ENCODE measurements around the gene ICAM4.
"Not testable (repeated sequence)": the region's sequence is repeated elsewhere in the genome, so short reads cannot be mapped to it uniquely, and the experiment has no call there.

ICAM4 gene

DNA sequence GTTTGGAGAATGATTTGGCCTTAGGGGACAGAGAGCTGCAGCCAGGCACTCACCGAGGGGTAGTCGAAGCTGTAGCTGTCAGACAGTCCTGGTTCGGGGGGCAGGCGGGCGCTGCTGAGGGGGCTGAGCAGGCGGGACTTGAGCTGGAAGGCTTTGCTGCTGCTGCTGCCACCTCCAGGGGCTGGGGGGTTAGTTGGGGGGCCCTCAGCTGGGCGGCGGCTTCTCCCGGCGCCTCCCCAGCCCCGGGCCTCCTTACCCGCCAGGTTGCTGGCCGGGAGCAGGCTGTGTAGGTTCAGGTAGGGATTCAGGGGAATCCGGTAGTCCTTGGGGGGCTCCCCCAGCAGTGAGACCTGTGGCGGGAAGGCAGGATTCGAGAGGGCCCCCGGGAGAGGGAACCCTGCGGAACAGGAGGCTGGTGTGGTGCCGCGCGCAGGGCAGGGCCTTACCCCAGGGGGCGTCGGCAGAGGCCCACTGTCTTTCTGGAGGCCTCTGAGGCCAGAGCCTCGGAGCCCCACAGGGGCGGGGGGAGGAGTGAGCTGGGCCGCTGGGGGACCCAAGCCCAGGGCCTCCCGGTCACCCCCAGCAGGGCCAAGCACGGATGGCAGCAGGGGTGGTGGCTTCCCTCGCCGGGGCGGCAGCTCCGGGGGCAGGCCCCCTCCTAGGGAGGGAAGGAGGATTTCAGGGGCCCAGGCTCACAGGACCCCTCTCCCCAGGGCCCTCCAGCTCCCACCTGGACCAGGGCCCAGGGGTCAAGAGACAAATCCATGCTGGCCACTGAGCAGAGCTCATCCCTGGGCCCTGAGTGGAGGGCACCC, 34.1 kb downstream of the ICAM4 start:
- no peak for DNase-seq

DNA sequence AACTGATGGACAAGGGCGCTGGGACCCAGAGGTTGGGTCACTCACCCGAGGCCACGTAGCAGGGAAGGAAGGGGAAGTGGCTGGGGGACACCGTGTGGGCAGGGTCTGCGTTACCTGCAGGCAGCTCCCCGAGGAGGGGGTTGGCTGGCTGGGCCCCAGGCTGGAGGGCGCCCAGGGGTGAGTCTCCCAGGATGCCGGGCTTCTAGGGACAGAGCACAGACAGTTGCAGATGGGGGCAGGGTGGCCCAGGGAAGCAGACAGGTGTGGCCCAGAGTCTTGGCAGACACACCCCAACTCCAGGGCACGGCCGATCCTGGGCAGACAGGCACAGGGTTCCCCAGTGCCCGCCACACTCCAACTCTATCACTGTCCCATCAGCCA, 34.7 kb downstream of the ICAM4 start:
- no peak for DNase-seq

DNA sequence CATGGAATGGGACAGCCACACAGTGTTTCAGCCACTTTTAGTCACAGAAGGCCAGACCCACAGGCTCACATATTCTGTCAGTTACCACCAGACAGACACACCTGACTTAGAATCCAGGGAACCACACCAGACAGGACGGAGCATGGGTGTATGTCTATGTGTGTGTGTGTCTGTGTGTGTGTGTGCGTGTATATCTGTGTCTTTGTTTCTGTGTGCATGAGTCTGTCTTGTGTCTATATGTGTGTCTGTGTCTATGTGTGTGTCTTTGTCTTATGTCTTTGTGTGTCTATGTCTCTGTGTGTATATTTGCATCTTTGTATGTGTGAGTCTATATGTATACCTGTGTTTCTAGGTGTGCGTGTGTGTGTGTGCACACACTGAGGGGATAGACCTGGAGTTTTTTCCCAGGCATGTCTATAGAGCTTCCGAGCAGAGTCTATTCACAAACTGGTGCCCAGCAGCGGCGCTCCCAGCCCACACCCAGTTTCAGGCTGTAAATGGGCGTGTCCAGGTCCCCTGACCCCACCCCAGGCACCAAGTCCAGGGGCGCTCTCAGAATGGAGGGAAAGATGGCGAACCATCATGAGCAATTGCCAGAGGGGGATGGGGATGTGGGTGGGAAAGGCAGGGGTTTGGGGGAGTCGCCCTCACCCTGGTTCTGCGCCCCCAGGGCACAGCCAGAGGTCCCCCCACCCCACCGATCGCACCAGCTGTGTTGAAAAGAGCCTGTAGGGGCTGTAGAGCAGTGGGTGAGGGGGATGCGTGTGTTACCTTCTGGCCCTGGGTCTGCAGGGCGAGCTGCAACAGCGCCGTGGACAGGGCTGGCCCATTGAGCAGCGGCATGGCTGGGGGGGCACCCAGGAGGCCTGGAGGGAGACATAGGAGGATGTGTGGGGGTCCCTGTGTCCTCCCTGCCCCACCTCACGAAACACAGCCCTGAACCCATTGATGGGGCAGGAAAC, 35.4 kb downstream of the ICAM4 start:
- no peak for DNase-seq

DNA sequence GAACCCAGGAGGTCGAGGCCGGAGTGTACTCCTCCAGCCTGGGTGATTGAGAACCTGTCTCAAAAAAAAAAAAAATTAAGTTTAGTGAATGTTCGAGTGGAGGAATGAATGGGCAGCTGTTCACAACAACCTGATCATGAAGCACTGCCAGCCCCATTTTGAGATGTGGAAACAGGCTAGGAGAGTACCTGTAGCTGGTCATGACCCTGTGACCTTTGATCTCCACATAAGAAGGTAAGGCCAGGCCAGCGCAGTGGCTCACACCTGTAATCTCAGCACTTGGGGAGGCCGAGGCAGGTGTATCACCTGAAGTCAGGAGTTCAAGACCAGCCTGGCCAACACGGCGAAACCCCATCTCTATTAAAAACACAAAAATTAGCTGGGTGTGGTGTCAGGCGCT, 39.0 kb downstream of the ICAM4 start:
- DNase-seq, result no peak

DNA sequence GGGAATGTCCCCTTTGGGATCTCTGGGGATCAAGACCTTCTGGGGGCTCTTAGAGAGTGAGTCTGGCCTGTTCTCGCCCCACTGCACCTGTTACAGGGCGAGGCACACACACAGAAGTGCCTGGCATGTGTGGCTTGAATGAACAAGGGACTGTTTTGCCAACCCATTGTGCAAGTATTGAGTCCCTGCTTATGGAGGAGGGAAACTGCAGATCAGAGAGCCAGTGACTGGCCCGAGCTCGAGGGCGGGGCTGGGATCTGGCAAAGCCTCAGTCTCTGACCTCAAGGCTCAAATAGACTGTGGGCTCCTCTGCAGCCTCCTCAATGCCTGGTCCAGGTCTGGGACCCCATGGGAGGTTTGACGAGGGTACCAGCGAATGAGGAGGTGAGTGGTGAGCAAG, 41.0 kb downstream of the ICAM4 start:
- DNase-seq, result no peak

DNA sequence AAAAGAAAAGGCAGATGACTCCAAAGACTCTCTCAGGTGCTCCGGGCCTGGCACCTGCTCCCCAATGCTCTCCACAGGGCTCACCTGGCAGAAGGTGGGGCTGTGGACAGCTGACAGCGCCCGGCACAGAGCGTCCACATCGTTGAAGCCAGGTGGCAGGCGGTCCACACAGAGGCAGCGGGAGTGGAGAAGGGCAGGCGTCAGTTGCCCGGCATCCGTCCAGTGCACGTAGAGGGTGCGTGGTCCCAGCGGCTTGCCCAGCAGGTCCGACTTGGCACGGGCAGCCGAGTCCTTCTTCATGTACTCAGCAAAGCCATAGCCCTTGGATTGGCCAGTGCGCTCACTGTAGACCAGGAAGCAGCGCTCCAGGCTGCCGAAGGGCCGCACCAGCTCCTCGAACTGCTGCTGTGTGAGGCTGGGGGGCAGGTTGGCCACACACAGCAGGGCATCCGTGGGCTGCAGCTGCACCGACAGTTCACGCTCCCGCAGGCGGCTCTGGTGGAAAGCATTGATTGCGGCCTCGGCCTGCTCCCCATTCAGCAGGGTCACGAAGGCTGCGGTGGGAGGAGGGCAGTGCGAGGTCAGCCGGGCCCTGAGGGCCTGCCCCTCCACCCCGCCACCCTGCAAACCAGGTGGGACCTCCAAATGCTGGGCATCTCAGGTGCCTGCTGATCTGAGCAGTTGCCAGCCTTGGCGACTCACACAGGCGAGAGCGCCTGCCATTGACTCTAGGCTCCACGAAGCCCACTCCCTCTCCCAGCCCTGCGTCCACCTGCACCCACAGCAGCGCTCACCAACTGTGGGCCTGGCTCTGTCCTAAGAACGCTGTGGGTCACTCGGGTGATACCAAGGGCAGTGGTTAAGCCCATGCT, 42.0 kb downstream of the ICAM4 start:
- DNase-seq, result no peak

DNA sequence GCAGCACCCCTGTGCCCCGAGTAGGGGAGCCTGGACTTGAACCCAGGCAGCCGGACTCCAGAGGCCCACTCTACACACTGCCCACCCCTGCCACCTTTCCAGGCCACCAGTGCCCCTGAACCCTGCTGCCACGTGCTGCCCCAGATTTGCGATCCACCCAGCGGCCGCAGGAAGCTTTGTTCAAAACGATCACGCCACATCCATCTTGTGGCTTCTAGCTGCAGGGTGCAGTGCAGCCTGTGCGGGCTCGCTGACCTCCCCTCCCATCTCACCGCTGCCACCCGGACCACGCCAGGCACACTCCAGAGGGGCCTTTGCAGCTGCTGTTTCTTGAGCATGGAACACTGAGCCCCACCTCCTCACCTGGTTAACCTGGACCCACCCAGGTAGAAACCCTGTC, 42.8 kb downstream of the ICAM4 start:
- no peak for DNase-seq

DNA sequence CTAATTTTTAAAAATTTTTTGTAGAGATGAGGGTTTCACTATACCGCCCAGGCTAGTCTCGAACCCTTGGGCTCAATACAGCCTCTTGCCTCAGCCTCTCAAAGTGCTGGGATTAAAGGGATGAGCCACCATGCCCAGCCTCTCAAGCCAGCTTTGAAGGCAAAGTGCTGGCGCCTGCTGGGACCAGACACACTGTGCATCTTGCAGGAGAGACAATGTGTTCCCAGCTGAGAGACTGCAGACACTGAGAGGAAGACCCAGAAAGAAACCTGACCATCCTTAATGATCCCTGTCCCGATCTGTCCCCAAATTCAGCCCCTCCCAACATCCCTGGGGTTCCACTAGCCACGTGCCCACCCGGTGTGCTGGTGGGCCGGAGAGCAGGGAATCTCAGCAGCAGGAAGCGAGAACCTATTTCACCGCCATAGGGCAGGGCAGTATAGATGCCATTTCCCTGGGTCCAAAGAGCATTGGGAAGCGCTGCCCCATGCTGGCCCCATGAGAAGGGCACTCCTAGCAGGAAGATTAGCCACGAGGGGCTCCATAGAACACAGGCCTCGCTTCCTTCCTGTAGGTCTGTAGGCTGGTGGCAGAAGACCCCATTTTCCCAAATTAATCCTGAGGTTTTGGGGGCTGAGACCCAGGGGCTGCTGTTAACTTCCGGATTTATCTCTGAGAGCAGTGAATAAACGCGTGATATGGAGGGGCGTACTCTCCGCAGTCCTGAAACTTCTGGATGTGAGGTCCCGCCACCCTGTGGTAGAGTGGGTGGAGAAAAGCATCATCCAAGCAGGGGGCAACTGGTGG, 45.6 kb downstream of the ICAM4 start:
- no peak for DNase-seq

DNA sequence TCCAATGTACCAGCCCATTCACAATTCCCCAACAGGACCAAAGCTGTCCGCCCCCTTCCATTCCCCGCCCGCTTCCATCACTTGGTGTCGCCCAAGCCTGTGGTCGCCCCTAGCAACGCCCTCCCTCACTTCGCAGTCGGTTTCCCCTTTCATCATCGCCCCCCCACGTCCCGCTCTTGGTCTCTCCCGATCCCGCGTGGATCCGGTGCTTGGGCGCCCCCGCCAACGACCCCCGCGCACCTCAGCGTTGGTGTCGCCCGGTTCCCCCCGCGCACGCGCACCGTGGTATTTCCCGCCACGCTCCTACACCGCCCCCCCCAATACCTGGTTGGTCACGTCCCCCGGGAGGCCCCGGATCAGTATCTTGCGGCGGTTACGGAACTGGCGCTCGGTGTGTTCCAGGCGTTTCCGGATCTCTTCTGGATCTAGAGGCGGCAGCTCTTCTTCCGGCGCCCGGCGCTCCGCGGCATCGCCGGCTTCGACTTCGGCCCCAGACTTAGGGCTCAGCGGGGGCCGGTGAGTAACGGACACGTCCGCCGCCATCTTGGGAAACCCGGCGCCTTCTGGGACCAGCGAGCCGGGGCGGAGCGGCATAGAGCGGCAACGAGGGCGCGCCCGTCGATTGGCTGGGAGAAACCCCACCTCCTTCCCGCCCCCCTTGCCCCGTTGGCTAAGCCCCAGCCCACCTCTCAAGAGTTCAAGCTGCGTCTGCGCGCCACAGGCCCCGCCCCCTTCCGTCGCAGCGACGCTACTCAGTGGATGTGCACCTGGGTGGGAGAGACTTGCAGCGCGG, 46.4 kb downstream of the ICAM4 start, which contains the start of gene RAVER1:
TSS of gene RAVER1 (minus strand) at position 565 of the 793 bp plus-strand sequence. CDS start at position 543, 22 bp downstream.
- peak; percentile 97 for DNase-seq

DNA sequence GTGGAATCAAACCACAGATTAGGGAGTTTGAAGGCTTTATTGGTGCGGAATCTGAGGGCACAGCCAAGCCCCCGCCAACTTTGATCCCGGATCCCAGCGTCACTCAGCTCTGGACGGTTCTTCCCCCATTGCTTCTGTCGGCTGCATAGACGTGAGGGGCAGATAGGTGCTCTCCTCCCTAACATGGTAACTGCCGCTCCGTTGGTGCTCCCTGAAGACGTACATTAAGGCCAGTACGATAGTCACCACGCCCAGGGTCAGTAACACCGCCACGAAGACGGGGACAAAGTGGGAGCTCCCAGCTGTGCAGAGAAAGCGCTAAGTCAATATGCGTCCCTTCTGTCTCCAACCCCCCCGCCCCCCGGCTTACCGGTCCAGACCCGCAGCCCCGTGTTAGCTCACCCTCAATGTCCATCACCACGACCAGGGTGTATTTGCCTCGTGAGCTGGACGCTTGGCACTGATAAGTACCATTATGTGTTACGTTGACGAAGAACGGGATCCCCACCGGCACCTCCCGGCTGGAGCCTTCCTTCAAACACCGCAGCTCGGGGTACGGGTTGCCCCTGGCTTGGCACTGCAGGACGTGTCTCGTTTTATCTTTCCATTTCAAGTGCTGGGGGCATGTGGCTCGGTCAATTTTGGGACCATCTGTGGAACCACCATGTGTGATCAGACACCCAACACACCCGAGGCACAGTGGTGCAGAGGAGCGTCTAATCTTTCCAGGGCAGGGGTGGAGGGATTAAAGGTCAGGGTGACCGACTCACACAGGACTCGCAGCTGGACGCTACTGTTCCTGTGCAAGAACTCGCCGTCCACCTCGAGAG, 47.2 kb downstream of the ICAM4 start:
- no peak for DNase-seq

DNA sequence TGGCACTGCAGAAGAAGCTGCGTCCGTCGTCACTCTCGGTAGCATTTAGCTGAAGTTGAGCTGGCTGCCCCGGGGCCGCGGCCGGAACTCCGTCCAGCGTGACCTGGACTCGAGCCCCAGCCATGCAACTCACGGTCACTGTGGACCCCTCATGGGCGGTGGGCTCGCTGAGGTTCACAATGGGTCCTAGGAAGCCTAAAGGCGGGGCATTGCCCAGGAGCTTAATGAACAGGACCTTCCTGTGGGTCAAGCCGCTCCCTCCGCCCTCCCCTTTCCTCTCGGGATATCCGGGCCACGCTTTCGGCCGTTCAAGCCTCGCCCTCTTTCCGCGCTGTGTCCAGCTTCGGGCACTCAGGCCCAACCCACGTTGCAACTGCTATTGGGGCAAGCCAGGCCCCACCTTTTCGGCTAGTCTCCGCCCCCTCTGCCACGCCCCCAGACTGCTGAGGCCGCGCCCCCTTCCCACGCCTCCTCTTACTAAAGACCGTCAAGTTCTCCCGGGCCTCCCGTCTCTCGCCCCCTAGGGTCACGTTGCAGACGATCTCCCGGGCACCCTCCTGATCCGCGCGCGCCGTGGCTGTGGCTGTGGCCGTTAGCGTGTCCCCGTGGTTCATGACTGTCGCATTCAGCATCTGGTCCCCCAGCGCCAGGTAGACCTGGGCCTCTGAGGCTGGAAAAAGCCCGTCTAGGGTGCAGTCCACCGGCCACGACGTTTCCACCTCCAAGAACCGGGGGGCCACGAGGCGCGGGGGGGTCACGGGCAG, 48.0 kb downstream of the ICAM4 start:
- DNase-seq, result peak; percentile 90

DNA sequence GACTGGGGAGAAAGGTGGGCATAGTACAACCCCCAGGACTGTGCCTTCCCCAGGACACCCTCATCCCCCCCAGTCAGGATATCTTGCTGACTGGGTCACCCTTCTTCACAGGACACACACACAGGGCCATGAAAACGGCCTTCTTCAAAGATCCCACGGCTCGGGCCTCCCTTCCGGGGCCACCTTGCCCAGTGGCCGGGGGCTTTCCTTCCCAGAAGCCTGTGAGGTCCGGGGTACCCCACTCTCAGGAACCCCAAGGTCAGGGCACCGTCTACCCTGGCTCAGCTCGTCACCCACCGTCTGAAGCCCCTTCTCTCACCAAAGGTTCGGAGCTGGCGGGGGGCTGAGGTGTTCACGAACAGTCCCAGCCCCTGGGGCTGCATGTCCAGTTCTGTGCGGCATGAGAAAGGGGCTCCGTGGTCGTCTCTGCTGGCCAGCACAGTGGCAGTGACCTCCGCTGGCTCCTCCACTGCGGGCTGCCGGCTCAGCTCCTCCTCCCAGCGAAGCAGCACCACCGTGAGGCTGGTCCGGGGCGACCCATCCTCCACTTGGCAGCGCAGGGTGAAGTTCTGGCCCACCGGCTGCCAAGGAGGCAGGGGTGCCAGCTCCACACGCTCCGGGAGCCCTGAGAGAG, 48.7 kb downstream of the ICAM4 start:
- no peak for DNase-seq

DNA sequence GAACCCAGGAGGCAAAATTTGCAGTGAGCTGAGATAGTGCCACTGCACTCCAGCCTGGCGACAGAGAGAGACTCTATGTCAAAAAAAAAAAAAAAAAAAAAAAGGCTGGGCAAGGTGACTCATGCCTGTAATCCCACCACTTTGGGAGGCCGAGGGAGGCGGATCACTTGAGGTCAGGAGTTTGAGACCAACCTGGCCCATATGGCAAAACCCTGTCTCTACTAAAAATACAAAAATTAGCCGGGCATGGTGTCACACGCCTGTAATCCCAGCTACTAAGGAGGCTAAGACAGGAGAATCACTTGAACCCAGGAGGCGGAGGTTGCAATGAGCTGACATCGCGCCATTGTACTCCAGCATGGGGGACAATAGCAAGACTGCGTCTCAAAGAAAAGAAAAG, 50.0 kb downstream of the ICAM4 start:
- DNase-seq, result not testable (repeated sequence)

Measured in fibroblast of upper back skin (primary cell).